ENCODE data around the gene IL19.

- TF ChIP-seq, protein P1, sequence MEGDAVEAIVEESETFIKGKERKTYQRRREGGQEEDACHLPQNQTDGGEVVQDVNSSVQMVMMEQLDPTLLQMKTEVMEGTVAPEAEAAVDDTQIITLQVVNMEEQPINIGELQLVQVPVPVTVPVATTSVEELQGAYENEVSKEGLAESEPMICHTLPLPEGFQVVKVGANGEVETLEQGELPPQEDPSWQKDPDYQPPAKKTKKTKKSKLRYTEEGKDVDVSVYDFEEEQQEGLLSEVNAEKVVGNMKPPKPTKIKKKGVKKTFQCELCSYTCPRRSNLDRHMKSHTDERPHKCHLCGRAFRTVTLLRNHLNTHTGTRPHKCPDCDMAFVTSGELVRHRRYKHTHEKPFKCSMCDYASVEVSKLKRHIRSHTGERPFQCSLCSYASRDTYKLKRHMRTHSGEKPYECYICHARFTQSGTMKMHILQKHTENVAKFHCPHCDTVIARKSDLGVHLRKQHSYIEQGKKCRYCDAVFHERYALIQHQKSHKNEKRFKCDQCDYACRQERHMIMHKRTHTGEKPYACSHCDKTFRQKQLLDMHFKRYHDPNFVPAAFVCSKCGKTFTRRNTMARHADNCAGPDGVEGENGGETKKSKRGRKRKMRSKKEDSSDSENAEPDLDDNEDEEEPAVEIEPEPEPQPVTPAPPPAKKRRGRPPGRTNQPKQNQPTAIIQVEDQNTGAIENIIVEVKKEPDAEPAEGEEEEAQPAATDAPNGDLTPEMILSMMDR (conservative IDR thresholded peaks at IDR 0.05; ENCODE audit: low read length) = peak; percentile 82
- TF ChIP-seq EZH2phosphoT487 (IDR thresholded peaks at IDR 0.05; ENCODE audit: borderline replicate concordance) = no peak
Measured at GRCh38 chr1:206797534-206798383, 27.2 kb downstream of the IL19 start.

All from Loucy (cell line).